SU-DHL-6 (cell line): ENCODE measurements around the gene GSK3B.

Experiments
- EZH2phosphoT487 ChIP-seq: fragments of 200-600 bp; sonication (generic), shearing (Covaris generic); conservative IDR thresholded peaks from 2 replicates; pipeline ENCODE4 v1.6.1; 2018; ENCODE audit warnings: mild to moderate bottlenecking, antibody characterized with exemption, low read length, moderate library complexity, mixed read lengths
- TF ChIP-seq, protein P1 (sequence below): fragments of 200-600 bp; sonication (generic); IDR thresholded peaks from one replicate; pipeline ENCODE4 v1.5.1; 2017; ENCODE audit warnings: antibody characterized with exemption, mild to moderate bottlenecking, low read length, moderate library complexity; ENCODE audit not compliant: insufficient read depth, poor library complexity, severe bottlenecking

- TF ChIP-seq, protein P1, sequence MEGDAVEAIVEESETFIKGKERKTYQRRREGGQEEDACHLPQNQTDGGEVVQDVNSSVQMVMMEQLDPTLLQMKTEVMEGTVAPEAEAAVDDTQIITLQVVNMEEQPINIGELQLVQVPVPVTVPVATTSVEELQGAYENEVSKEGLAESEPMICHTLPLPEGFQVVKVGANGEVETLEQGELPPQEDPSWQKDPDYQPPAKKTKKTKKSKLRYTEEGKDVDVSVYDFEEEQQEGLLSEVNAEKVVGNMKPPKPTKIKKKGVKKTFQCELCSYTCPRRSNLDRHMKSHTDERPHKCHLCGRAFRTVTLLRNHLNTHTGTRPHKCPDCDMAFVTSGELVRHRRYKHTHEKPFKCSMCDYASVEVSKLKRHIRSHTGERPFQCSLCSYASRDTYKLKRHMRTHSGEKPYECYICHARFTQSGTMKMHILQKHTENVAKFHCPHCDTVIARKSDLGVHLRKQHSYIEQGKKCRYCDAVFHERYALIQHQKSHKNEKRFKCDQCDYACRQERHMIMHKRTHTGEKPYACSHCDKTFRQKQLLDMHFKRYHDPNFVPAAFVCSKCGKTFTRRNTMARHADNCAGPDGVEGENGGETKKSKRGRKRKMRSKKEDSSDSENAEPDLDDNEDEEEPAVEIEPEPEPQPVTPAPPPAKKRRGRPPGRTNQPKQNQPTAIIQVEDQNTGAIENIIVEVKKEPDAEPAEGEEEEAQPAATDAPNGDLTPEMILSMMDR = no peak
- no peak for TF ChIP-seq EZH2phosphoT487
These were observed 29.6 kb downstream of the GSK3B start for GRCh38 chr3:120064641-120065040.
